ENCODE measurements around the gene NRXN3.

NRXN3 gene

GRCh38 chr14:78170203-78170602 is at the start of gene NRXN3:
TSS of gene NRXN3 (plus strand) at chr14:78170373. CDS start at chr14:78243094, 72,721 bp downstream.
- no peak for DNase-seq (ENCODE audit: extremely low read depth, insufficient read length)
- Histone ChIP-seq H3K36me3 (ENCODE audit: control insufficient read depth, insufficient read depth, low read length) (no peaks in the 10 kb centered on the region), H3K4me3 (replicated peaks; ENCODE audit: low read depth, low read length) (no peak within 1 kb of the TSS), H3K27me3 (replicated peaks; ENCODE audit: control insufficient read depth, insufficient read depth, low read length) (peaks cover 3% of the 10 kb centered on the region)
- TF ChIP-seq CTCF (IDR thresholded peaks at IDR 0.05; ENCODE audit: insufficient read depth, low read length, poor library complexity, severe bottlenecking) = no peak

- no peak for TF ChIP-seq CTCF (IDR thresholded peaks at IDR 0.05; ENCODE audit: insufficient read depth, low read length, poor library complexity, severe bottlenecking)
- no peak for DNase-seq (ENCODE audit: extremely low read depth, insufficient read length)
- Histone ChIP-seq H3K36me3 (ENCODE audit: control insufficient read depth, insufficient read depth, low read length) (no peaks in the 10 kb centered on the region), H3K4me3 (replicated peaks; ENCODE audit: low read depth, low read length) (no peak overlapping the region), H3K27me3 (replicated peaks; ENCODE audit: control insufficient read depth, insufficient read depth, low read length) (no peaks in the 10 kb centered on the region; the same call in 1 of the 2 replicates)
Measured at GRCh38 chr14:78122436-78122835, 47.7 kb upstream of the NRXN3 start.

DNA sequence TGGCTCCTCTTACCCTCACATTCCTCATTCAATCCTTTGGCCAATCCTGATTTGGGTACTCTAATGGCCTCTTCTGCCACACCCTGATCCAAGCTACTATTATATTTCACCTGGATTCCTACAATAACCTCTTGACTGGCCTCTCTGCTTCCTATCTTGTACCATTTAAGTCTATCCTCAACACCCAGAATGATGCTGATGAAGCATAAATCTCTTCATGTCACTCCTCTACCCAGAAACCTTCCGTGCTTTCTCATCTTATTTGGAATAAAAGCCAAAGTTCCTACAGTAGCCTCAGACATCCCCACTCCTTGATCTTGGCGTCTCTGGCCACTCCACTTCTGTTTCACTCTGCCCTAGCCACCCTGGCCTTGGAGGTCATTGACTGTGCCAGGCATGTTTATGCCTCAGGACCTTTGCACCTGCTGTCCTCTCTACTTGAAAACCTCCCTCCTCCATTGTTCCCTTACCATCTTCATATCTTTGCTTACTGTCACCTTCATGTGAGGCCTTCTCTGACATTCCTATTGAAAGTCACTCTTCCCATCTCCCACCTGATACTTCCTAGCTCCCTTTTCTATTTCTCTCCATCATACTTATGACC is 46.4 kb upstream of the NRXN3 start:
- no peaks in the 10 kb centered on the region for H3K36me3 ChIP-seq (ENCODE audit: control insufficient read depth, insufficient read depth, low read length)
- DNase-seq (ENCODE audit: extremely low read depth, insufficient read length) = no peak
- H3K4me3 ChIP-seq (replicated peaks; ENCODE audit: low read depth, low read length) = no peak overlapping the region
- no peaks in the 10 kb centered on the region; the same call in 1 of the 2 replicates for H3K27me3 ChIP-seq (replicated peaks; ENCODE audit: control insufficient read depth, insufficient read depth, low read length)
- no peak for TF ChIP-seq CTCF (IDR thresholded peaks at IDR 0.05; ENCODE audit: insufficient read depth, low read length, poor library complexity, severe bottlenecking)

DNA sequence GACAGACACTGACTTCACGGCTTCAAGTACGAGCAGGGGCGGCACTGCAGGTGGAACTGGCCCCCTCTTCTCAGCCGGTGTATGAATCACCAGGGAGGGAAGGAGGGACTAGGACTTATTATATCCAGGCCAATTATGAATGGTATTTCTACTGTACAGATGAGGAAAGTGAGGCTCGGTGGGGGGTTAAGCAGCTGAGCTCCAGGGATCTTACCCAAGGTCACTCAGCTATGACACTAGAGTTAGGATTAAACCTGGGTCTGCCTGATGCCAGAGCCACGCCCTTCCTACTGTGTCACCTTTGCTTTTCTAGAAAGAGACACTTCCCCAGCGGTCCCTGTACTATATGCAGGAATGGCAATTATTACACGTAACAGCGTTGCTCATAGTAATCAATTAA is 42.2 kb upstream of the NRXN3 start:
- TF ChIP-seq CTCF (IDR thresholded peaks at IDR 0.05; ENCODE audit: insufficient read depth, low read length, poor library complexity, severe bottlenecking) = no peak
- Histone ChIP-seq H3K27me3 (replicated peaks; ENCODE audit: control insufficient read depth, insufficient read depth, low read length) (no peaks in the 10 kb centered on the region; the same call in 1 of the 2 replicates), H3K4me3 (replicated peaks; ENCODE audit: low read depth, low read length) (no peak overlapping the region), H3K36me3 (ENCODE audit: control insufficient read depth, insufficient read depth, low read length) (no peaks in the 10 kb centered on the region)
- DNase-seq (ENCODE audit: extremely low read depth, insufficient read length) = no peak

DNA sequence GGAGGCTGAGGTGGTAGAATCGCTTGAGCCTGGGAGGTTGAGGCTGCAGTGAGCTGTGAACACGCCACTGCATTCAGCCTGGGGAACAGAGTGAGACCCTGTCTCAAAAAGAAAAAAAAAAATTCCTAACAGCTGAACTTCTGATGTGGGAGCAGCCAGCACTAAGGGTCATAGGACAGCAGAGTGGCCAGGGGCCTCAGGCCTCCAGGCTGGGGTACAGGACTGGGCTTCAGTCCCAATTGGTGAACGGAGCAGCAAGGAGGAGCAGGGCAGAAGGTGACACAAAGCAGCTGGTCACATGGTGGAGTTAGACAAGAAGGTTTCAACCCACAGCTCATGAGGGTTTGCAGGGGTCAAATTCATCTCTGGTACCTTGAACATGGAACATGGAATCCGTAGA is 40.8 kb upstream of the NRXN3 start:
- Histone ChIP-seq H3K4me3 (replicated peaks; ENCODE audit: low read depth, low read length) (no peak overlapping the region), H3K27me3 (replicated peaks; ENCODE audit: control insufficient read depth, insufficient read depth, low read length) (no peaks in the 10 kb centered on the region; the same call in 1 of the 2 replicates), H3K36me3 (ENCODE audit: control insufficient read depth, insufficient read depth, low read length) (no peaks in the 10 kb centered on the region)
- TF ChIP-seq CTCF (IDR thresholded peaks at IDR 0.05; ENCODE audit: insufficient read depth, low read length, poor library complexity, severe bottlenecking) = no peak
- no peak for DNase-seq (ENCODE audit: extremely low read depth, insufficient read length)

DNA sequence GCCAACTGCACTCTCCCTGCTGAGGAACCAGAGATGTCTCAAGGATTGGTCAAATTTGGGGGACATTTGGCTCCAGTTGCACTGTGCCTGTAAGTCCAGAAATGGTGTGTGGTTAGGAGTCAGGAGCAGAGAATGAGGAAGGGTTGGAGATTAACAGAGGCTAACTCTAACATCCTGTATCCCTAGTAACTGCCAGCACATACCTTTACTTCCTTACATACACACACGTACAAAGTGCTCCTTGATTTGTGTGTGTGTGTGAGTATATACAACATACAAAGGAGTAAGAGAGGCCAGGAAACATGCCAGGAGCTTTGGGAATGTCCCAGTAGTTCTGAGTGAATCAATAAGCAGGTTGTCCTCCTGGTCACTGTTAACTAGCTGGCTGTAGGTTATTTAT is 39.8 kb upstream of the NRXN3 start:
- no peak for DNase-seq (ENCODE audit: extremely low read depth, insufficient read length)
- no peak for TF ChIP-seq CTCF (IDR thresholded peaks at IDR 0.05; ENCODE audit: insufficient read depth, low read length, poor library complexity, severe bottlenecking)
- Histone ChIP-seq H3K27me3 (replicated peaks; ENCODE audit: control insufficient read depth, insufficient read depth, low read length) (no peaks in the 10 kb centered on the region), H3K36me3 (ENCODE audit: control insufficient read depth, insufficient read depth, low read length) (no peaks in the 10 kb centered on the region), H3K4me3 (replicated peaks; ENCODE audit: low read depth, low read length) (no peak overlapping the region)

Data from GM06990 (cell line).